Medulla oblongata (tissue), 1 donor: ENCODE measurements around the gene GSG1L.

Source experiments
- DNase-seq: peaks from one replicate; pipeline ENCODE4 v3.0.0-alpha.2; 2015; ENCODE audit errors: extremely low spot score

The GSG1L gene

DNA sequence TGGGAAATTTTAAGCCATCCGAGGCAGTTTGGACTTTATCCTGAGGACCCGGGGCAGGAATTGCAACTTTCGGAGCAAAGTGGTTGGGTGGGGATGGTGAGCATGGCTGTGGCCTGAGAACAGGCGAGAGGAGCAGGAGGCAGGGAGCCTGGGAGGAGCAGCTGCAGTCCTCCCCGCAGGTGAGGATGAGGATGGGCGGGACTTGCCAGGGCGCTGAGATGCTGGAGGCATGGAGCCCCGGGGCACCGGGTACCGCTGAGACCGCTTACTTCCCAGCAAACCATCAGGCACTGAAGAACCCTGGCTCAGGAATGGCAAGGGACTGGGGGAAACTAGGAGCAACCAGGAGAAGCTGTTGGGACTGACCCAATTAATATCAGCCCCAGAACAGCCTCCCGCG lies 210.8 kb downstream of the GSG1L start:
- no peak for DNase-seq

DNA sequence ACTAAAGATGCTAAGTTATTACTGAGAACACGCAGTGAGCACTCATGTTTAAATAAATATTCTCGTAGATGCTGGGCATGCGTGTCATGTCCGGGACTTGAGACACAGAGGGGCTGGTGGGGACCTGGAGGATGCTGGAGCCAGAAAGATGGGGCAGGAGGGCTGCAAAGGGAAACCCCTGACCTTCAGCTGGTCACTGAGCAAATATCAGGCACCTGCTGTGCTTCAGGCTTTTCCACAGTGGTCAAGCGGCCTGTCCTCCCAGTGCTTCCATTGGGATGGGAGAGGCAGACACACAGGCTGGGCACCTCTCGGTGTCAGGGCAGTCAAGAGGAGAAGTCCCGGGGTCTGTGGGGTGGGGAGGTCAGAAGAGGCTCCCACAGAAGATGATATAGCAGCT lies 211.4 kb downstream of the GSG1L start:
- DNase-seq: no peak

DNA sequence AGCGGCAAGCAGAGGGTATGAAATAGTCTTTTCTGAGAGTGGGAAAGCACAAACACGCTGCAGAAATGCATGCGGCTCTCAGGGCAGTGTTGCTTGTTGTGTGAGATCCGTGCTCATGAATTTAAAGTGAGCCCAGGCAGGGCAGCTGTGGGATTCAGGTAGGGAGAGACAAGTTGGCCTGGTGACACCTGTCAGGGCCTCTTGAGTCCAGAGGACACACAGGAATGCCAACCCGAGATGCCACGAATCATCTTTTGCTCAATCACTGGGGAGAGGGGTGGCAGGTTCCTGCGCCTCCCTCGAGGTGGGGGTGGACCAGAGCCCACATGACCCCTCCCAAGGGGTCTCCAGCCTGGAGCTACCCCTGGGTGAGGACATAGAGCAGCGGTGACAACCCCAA lies 211.9 kb downstream of the GSG1L start:
- DNase-seq: no peak

DNA sequence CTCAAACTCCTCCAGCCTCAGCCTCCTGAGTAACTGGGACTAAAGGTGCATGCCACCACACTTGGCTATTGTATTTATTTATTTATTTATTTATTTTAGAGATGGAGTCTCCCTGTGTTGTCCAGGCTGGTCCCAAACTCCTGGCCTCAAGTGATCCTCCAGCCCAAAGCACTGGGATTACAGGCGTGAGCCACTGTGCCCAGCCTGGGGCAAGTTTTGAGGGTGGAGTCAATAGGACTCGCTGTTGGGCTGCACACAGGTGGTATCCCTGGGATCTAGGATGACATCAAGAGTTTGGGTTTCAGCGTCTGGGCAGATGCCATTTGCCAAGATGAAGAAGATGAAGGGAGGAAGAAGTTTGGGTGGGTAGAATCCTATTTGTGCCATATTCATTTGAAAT lies 213.9 kb downstream of the GSG1L start:
- no peak for DNase-seq

DNA sequence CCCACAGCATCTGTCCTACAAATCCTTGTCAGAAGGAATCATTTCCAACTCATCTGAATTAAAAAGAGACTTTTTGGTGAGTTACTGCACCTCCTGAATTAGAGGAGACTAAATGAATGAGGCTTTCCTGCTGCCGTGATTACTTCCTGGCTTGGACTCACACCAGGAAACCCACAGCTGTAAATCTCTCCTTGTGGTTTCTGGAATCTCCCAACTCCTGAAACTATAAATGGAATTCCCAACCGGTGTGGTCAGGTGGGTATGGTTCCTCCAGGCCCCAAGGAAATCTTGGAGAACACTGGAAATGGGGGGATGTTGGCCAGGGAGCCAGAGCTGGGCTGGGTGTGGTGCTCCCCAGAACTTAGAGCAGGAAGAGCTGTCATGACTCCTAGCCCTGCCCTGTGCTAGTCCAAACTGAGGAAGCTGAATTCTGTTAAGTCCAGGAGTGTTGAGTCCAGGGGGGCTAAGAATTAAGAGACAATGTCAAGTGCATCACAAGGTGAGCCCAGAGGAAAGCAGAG lies 216.4 kb downstream of the GSG1L start:
- DNase-seq: no peak

DNA sequence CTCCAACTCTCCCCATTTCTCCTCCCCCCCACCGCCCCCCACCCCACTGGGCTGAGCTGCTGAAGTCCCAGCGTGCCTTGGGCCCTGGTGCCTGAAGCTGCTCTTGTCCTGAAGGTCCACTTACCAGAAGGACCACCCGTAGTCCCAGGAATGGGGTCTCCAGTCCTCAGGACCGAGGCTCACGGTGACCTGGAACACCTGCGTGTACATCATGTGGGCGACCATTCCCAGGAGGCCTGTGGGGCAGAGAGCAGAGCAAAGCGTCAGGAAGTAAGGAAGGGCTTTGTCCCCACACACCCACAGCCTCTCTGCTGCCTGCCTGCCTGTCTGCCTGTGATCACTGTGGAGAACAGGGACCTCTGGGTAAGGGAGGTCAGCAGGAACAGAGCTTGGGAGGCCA lies 218.7 kb downstream of the GSG1L start:
- DNase-seq: no peak

DNA sequence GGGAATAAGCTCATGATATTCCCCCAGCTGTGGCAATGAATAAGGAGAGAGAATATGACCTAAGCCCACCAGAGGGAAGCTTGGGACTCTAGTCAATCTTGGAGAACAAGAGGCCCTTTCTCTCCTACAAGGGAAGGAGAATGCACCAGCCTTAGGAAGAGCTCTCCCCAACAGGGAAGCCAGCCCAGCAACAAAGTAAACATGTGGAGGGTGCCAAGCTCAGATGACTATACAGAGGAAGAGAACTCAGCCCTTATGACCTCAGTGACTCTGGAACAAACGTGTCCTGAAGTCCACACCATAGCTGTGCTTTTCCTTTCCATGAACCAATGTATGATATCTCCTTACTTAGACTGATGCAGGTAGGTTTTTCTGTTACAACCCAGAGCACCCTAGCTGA lies 219.7 kb downstream of the GSG1L start:
- no peak for DNase-seq

DNA sequence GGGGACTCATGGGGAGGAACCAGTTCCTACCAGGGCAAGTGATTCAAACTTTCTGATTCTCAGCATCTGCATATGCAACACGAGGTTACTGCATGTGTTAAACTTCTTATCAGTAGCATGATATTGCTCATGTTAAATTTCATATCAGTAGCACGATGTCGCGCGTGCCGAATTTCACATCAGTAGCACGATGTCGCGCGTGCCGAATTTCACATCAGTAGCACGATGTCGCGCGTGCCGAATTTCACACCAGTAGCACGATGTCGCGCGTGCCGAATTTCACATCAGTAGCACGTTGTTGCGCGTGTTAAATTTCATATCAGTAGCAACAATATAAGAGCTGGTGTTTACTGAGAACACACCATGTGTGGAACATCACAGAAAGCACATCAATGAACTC lies 221.6 kb downstream of the GSG1L start:
- DNase-seq: no peak

DNA sequence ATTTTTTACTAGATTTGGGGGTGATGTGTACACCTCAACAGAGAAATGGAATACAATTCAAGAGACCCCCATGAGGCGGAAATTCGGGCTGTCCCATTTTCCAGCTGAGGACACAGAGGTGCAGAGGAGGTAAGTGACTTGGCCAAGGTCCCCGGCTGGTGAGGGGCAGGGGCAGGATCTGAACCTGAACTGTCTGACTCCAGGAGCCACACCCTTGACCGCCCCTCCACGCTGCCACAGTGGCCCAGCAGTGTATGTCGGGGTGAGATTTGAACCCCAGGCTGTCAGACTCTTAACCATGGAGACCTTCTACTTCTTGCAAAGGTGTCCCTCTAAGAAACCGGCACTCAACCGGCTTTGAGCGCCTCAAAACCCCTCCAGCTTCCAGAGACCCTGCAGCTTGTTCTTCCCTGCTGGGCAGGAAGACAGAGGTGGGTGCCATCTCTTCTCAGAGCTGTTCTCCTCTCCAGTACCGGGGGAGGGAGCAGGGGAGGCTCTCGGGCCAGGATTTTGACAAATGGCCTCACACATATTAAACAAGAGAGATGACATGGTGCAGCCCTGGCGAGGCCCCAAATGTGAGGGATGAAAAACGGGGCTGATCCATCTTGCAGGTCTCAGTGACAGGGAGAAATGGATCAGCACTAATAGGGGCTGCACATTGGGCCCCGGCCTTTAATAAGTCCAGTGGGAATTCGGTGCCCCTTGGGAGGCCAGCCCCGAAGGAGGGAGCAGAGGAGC lies 222.3 kb downstream of the GSG1L start:
- DNase-seq: no peak

DNA sequence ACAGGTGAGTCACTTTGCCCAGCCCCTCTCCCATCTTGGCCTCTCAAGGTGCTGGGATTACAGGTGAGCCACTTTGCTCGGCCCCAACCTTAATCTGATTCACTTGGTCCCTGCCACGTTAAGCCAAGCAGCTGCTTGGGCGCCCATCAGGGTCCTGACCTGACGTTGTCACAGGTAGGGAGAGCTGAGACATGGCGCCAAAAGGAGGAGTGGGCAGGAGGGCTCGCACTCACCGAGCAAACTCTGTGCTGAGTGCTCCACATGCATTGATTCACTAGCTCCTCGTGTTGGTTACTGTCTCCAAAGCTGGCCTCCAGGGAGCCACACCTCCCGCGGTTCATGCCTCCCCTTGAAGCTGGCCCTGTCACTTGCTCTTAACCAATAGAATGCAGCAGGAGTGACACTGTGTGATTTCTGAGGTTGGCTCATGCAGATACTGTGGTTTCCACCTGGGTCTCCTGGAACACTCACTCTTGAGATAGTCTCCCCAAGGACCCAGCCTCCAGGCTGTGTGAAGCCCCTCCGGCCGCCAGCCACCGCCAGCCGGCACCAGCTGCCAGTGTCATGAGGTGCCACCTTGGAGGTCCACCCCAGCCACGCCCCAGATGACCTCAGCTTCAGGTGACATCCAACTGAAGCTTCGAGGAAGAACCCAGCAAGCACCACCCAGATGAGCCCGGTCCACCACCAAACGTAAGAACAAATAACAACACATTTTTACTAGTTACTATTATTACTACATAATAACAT lies 223.0 kb downstream of the GSG1L start:
- no peak for DNase-seq

DNA sequence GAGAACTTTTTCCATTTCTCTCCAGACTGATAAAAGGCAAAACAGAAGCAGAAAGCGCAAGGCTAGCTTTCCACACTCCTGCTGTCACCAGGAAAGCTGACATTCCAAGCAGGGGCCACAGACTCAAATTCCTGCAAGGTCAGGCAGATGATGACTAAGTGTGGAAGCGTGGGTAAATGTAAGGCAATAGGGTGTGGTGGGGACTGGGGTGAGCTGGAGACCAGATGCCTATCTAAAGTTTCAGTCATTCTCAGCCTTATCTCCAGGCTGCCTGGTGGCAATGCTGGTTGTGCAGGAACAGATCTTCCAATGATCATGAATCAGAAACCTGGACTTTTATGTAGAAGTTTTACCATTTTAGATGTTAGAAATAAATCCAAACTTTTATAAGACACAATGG lies 224.1 kb downstream of the GSG1L start:
- no peak for DNase-seq

DNA sequence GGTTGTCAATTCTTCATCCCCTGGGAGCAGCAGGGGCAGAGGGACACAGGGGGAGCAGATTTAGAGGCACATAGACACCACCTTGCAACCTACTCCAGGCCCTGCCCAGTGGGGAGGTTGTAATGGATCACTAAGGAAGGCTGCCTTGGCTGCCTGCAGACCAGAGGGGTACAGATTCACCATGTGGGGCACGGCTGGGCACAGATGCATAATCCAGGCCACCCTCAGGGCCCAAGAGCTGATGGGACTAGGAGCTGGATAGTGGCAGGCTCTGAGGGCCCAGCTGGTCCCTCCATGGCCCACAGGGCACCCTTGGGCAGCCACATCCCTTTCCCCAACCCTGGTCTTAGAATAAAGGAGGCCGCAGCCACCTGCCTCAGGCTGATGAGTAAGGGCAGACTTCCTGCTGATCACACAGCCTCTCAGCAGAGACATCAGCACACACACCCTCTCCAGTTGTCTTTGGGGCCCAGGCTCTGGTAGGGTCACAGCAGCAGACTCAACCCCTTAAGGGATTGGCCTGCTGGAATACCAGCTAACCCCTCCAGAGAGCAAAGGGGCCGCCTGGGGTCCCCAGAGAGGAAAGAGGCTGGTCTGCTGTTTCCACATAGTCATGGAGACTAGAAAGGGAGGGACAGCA lies 224.9 kb downstream of the GSG1L start:
- DNase-seq: no peak

DNA sequence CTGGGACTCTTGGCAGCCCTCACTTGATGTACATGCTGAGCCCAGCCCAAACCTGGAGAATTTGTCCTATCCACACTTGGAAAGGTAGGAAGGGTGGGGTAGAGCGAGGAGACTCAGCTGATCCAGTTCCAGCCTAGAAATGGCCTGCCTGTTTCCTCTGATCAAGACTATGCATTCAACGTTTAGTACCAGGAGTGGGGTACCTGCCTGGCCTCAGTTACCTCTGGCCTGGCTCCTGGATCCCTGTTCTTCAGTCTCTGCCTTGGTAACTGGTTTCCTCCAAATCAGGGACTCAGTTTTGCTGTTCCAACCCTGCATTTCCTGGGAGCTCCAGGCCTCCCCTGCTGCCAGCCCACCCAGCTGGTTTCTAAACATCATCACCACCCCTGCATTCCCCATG lies 233.5 kb downstream of the GSG1L start:
- DNase-seq: no peak

DNA sequence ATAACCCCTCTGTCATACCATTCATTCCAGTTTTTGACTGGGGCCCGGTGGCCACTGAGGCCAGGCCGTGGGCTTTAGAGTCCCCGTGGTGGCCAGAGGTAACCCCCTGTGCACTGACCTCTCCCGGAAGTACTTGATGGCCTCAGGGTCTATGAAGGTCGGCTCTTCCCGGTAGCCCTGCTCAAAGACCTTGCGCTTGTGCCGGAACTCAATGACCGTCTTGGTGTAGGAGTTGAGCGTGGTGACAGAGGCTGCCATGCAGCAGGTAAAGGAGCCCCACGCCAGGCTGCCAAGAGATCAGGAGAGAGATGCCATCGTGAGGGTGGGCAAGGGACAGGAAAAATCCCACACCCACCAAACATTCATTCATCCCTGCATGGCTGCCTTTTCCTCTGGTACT lies 234.8 kb downstream of the GSG1L start:
- DNase-seq: no peak

DNA sequence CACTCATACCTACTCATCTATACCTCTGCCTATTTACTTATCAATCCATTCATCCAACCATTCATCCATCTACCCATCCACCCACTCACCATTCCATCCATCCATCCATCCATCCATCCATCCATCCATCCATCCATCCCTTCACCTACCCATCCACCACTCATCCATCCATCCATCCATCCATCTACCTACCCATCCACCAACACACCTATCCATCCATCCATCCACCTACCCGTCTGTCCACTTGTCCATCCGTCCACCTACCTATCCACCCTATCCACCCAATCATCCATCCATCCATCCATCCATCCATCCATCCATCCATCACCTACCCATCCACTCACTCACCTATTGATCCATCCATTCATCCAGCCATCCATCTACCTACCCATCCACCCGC lies 235.7 kb downstream of the GSG1L start:
- DNase-seq: no peak

DNA sequence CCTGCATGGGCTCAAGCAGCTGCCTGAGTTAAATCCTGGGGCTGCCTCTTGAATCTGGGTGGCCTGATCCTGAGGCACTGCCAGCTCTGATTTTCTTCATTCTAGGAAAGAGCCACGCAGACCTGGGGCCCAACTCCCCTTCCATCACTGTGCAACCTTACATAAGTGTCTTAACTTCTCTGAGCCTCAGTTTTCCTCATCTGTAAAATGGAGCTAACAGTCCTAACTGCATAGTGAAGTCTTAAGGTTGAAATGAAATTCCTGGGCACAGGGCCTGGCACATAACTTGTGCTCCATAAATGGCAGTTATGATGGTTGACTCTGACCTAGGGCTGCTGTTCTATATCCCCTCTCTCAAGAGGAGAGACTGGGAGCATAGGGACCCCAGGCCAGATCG lies 236.6 kb downstream of the GSG1L start:
- DNase-seq: no peak

DNA sequence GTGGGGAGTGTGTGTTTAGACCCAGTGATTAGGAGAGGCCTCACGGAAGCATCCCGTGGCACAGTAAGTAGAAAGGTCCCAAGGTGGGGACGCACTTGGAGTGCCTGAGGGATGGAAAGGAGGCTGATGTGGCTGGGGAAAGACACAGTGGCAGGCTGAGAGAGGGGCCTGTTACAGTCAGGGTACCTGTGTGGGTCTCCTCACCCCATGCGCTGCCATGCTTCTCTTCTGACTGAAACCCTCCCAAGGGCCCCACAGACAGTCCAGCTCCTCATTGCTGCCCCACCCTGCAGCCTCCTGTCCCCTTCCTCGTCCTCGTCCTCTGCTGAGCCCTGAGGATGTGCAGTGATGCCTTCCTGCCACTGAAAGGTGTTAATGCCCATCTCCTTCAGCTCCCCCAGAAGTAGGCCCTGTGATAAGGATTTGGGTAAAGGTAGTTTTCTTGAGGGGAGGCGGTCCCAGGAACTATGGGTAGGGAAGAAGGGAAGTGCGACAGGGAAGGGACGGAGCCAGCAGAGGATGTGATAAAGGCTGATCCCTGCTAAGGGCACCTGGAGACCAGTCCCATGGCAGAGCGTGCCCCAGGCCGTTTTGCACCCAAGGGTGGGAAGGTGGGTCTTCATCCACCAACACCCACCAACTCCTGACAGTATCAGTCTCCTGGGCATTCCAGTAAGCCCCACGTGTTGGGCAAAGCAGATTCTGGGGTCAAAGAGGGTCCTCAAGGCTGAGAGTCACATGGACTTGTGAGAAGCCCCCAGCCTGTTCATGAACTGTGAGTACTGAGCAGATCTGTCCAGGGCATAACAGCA lies 237.2 kb downstream of the GSG1L start:
- DNase-seq: no peak

DNA sequence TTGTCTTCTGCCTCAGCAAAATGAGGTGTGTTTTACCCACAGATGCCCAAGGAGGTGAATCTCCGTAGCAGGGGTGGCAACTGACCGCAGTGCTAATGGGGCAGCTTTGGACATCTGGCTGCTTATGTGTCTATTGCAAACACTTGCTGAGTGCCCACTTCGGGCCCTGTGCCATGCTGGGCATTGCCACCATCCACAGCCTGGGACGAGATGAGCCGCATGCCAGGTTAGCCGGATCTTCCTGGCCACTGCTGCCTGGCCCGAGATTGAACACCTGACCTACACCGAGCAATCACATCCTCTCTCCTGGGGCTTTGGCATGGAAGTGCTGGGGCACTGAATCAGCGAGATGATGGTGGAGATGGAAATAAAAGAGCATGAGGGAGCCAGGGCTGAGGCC lies 238.7 kb downstream of the GSG1L start:
- no peak for DNase-seq

DNA sequence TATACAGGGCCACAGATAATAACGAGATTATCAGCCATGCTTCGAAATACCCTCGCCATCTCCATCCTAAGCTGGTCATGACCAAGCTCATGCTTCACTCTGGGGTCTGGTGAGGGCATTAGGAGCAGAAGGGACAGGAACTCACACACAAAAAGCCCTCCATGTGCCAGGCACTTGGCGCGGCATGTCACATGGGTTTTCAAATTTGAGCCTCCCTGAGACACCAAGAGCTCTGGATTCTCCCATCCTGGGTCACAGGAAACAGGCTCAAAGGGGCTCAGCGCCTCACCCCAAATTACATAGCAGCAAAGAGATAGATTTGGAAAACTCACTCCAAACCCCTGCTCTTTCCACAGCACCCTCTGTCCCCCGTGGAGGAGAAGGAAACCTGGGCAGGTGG lies 239.5 kb downstream of the GSG1L start:
- no peak for DNase-seq

DNA sequence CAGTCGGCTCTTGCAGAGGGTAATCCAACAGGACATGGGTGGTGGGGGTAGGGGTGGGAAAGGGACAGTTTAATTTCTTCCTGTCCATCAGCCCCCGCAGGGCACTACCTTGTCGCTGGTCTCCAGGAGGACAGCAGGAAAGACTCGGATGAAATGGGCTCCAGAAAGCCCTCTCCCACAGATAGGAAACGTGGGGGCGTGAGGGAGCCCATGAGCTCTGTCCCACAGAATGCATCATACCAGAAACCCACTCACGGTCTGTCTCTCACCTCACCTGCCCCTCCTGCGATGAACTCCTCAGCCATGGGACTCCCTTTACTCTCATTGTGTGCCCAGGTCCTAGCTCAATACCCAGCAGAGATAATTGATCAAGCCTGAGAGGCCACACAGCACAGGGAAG lies 240.1 kb downstream of the GSG1L start:
- DNase-seq: no peak

DNA sequence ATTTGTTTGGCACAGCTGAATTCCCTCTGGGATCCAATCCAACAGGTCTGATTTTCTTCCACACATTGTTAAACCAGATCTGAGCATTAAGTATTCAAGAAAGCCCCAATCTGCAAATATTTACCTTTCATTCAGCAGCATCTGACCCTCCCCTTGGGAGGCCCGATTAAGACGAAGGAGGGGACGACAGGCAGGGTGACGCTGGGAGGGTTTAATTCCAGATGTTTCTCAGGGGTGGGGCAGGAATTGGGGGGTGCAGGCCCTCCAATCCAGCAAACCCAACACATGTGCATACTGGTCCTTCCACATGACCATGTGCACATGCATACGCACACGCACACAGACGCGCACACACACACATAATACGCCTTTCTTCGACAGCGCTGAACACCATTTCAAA lies 240.5 kb downstream of the GSG1L start:
- no peak for DNase-seq

DNA sequence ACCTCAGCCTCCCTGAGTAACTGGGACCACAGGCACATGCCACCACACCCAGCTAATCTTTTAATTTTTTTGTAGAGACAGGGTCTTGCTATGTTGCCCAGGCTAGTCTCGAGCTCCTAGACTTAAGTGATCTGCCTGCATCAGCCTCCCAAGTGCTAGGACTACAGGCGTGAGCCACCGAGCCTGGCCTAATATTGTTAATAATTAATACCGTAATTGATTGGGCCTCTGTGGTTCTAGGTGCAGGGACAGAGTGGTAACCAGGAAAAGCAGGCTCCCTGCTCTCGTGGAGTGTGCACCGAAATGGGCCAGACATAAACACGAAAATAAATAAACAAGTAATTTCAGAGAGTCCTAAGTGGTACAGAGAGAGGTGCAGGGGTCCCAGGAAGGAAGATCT lies 241.0 kb downstream of the GSG1L start:
- DNase-seq: no peak
